Hepatocyte (in vitro differentiated cells): ENCODE measurements around the gene TCF12. TPM values are rescaled to one million over a fixed set of nuclear protein-coding genes. Genes with fewer than 3 reads are reported as not detected.

Source experiments
- DNase-seq: peaks from one replicate; pipeline ENCODE4 v3.0.0-alpha.2; 2016; ENCODE audit warnings: low spot score
- H2AFZ ChIP-seq: fragments of 200-600 bp; sonication (generic); 2 replicates; pipeline ENCODE4 v1.6.0; 2016; ENCODE audit warnings: antibody characterized with exemption, mild to moderate bottlenecking
- H3K27ac ChIP-seq: fragments of 200-600 bp; sonication (generic); 2 replicates; pipeline ENCODE4 v1.5.1; 2016; ENCODE audit warnings: mild to moderate bottlenecking
- H3K27me3 ChIP-seq: fragments of 200-600 bp; sonication (generic); 2 replicates; pipeline ENCODE4 v1.6.1; 2016
- H3K36me3 ChIP-seq: fragments of 200-600 bp; sonication (generic); replicated peaks from 2 replicates; pipeline ENCODE4 v1.5.1; 2016; ENCODE audit warnings: low read depth; ENCODE audit not compliant: insufficient read depth
- H3K4me1 ChIP-seq: fragments of 200-600 bp; sonication (generic); 2 replicates; pipeline ENCODE4 v1.5.1; 2016; ENCODE audit warnings: mild to moderate bottlenecking, moderate library complexity; ENCODE audit not compliant: insufficient read depth
- H3K4me2 ChIP-seq: fragments of 200-600 bp; sonication (generic); 2 replicates; pipeline ENCODE4 v1.6.0; 2016
- H3K4me3 ChIP-seq: fragments of 200-600 bp; sonication (generic); 2 replicates; pipeline ENCODE4 v1.5.1; 2016; ENCODE audit warnings: mild to moderate bottlenecking
- H3K79me2 ChIP-seq: fragments of 200-600 bp; sonication (generic); 2 replicates; pipeline ENCODE4 v1.6.0; 2017; ENCODE audit warnings: mild to moderate bottlenecking
- H3K9me2 ChIP-seq: fragments of 200-600 bp; sonication (generic); replicated peaks from 2 replicates; pipeline ENCODE4 v1.6.0; 2017; ENCODE audit warnings: mild to moderate bottlenecking; ENCODE audit not compliant: insufficient read depth
- H3K9me3 ChIP-seq: fragments of 200-600 bp; sonication (generic); 2 replicates; pipeline ENCODE4 v1.5.1; 2016; ENCODE audit warnings: low read depth, mild to moderate bottlenecking
- H4K20me1 ChIP-seq: fragments of 200-600 bp; sonication (generic); 2 replicates; pipeline ENCODE4 v1.6.0; 2016; ENCODE audit warnings: mild to moderate bottlenecking; ENCODE audit not compliant: insufficient read depth, poor library complexity, severe bottlenecking
- EZH2 ChIP-seq: fragments of 200-600 bp; sonication (generic); IDR thresholded peaks from 2 replicates; pipeline ENCODE4 v1.6.1; 2016; ENCODE audit warnings: antibody characterized with exemption, mild to moderate bottlenecking, borderline replicate concordance
- EZH2phosphoT487 ChIP-seq: fragments of 200-600 bp; sonication (generic); IDR thresholded peaks from one replicate; pipeline ENCODE4 v1.6.1; 2018; ENCODE audit warnings: antibody characterized with exemption, mild to moderate bottlenecking, low read depth, moderate library complexity; ENCODE audit not compliant: unreplicated experiment, severe bottlenecking
- WGBS: methylation state at CpG from one replicate; pipeline ENCODE4 v1.1.6; 2016; ENCODE audit warnings: low lambda C conversion rate; ENCODE audit errors: missing lambda C conversion rate; 5-methylcytosine and 5-hydroxymethylcytosine counted together
- polyA plus RNA-seq: library from polyadenylated mRNA; unstranded; fragments of >200 nt; fragmentation: Nextera tagmentation; extraction: Ambion mirVana; gene quantifications from 2 replicates; pipeline ENCODE4 v1.2.1, GENCODE V29; 2016
- total RNA-seq: library from RNA; depleted of rRNA; stranded (reverse); fragments of >200 nt; gene quantifications from 2 replicates; pipeline ENCODE4 v1.2.3, GENCODE V29; 2014
- TF ChIP-seq, protein P1 (sequence below): fragments of 200-600 bp; sonication (generic); IDR thresholded peaks from 2 replicates; pipeline ENCODE4 v1.5.1; 2016; ENCODE audit warnings: antibody characterized with exemption, mild to moderate bottlenecking; ENCODE audit not compliant: poor library complexity

The TCF12 gene
- total and polyA plus RNA-seq, 2 experiments from 2014 or later: 42.0 to 93.2 TPM

DNA sequence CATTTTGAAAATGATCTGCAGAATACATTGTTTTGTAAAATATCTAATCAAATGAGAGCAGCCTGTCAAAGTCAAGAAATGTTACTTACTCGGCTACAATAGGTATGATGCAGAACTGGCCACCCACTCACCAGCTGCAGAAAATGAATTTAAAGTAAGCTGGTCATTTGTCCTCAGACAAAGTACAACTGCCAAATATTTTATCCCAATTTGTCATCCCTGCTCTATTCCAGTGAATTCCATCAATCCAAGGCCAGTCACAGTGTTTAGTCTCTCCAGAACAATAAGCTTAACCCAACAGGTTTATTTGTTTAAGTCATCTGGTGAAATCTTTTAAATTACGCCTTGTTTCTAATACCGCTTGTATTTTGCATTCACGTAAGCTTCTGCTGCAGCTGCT, 46.6 kb upstream of the TCF12 start:
- Histone ChIP-seq H3K9me3 (no peaks in the 10 kb centered on the region), H3K79me2 (no peaks in the 10 kb centered on the region), H4K20me1 (no peaks in the 10 kb centered on the region), H3K9me2 (no peaks in the 10 kb centered on the region), H3K4me1 (no peaks in the 10 kb centered on the region), H3K27ac (no peak overlapping the region), H2AFZ (no peak overlapping the region), H3K27me3 (no peaks in the 10 kb centered on the region), H3K36me3 (no peaks in the 10 kb centered on the region), H3K4me3 (no peak overlapping the region), H3K4me2 (no peak overlapping the region)
- TF ChIP-seq EZH2: no peak
- TF ChIP-seq, protein P1, sequence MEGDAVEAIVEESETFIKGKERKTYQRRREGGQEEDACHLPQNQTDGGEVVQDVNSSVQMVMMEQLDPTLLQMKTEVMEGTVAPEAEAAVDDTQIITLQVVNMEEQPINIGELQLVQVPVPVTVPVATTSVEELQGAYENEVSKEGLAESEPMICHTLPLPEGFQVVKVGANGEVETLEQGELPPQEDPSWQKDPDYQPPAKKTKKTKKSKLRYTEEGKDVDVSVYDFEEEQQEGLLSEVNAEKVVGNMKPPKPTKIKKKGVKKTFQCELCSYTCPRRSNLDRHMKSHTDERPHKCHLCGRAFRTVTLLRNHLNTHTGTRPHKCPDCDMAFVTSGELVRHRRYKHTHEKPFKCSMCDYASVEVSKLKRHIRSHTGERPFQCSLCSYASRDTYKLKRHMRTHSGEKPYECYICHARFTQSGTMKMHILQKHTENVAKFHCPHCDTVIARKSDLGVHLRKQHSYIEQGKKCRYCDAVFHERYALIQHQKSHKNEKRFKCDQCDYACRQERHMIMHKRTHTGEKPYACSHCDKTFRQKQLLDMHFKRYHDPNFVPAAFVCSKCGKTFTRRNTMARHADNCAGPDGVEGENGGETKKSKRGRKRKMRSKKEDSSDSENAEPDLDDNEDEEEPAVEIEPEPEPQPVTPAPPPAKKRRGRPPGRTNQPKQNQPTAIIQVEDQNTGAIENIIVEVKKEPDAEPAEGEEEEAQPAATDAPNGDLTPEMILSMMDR: no peak
- TF ChIP-seq EZH2phosphoT487: no peak
- DNase-seq: no peak
- 71% methylated on average over 4 of the region's 4 CpGs for WGBS

DNA sequence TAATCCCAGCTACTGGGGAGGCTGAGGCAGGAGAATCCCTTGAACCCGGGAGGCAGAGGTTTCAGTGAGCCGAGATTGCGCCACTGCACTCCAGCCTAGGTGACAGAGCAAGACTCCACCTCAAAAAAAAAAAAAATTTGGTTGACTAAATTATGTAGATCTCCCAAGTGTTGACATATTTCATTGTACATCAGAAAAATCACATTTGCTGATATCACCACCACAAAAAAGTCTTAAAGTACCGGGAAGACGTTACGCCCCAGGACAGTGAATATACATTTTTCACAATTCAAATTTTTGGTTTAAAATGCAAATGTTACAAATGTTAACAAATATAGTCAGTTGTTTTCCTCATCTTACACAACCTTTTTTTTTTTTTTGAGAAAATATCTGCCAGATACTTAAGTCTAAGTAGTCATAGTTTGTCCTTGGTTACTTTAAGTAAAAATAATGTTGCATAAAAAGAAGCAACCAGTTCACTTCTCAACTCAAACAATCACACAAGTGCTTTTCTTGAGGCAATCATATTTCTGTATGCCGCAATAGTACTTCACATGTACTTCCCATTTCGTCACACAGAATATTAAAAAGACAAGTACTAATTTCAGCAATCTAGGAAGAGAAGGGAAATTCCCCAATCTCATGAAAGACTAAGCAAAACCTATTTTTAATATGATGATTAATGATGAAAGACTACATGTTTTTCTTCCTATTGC, 41.0 kb upstream of the TCF12 start:
- Histone ChIP-seq H2AFZ (no peak overlapping the region), H4K20me1 (no peaks in the 10 kb centered on the region), H3K4me2 (no peak overlapping the region), H3K79me2 (no peaks in the 10 kb centered on the region), H3K27me3 (no peaks in the 10 kb centered on the region), H3K4me3 (no peak overlapping the region), H3K27ac (no peak overlapping the region), H3K4me1 (no peaks in the 10 kb centered on the region), H3K9me2 (no peaks in the 10 kb centered on the region), H3K36me3 (no peaks in the 10 kb centered on the region), H3K9me3 (no peaks in the 10 kb centered on the region)
- TF ChIP-seq EZH2phosphoT487: no peak
- TF ChIP-seq, protein P1: no peak
- no peak for TF ChIP-seq EZH2
- DNase-seq: no peak
- 99% methylated on average over 8 of the region's 8 CpGs for WGBS

DNA sequence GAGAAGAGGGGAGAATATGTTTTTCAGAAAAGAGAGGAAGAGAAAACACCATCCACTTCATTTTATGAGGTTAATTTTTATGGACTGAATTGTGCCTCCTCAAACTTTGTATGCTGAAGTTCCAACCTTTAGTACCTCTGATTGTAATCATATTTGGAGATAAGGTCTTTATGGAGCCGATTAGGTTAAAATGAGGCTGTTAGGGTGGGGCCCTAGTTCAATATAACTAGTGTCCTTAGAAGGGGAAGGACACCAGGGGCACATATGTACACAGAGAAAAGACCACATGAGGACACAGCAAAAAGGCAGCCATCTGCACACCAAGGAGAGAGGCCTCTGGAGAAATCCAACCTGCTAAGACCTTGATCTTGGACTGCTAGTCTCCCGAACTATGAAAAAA, 38.9 kb upstream of the TCF12 start:
- no peaks in the 10 kb centered on the region for H3K4me1 ChIP-seq
- H3K79me2 ChIP-seq: no peaks in the 10 kb centered on the region
- DNase-seq: no peak
- no peaks in the 10 kb centered on the region for H3K9me2 ChIP-seq
- H3K27me3 ChIP-seq: no peaks in the 10 kb centered on the region
- no peak overlapping the region for H3K27ac ChIP-seq
- no peaks in the 10 kb centered on the region for H3K9me3 ChIP-seq
- no peaks in the 10 kb centered on the region for H3K36me3 ChIP-seq
- H3K4me2 ChIP-seq: no peak overlapping the region
- no peak overlapping the region for H2AFZ ChIP-seq
- no peak overlapping the region for H3K4me3 ChIP-seq
- no peaks in the 10 kb centered on the region for H4K20me1 ChIP-seq
- TF ChIP-seq EZH2 (no peak), EZH2phosphoT487 (no peak)
- TF ChIP-seq, protein P1: no peak
- WGBS: 71% methylated on average over 2 of the region's 2 CpGs
